Activated T-cell treated with anti-CD3 and anti-CD28 coated beads, Interleukin-2, amount 50 U/mL, for 48 hours (primary cell): ENCODE results near the gene FOXJ2.
"Not testable (repeated sequence)": the region's sequence is repeated elsewhere in the genome, so short reads cannot be mapped to it uniquely, and the experiment has no call there.

Source experiments
- DNase-seq, 2 experiments: peaks; one replicate each; pipeline ENCODE4 v3.0.0-alpha.2; 2020

FOXJ2 gene

DNA sequence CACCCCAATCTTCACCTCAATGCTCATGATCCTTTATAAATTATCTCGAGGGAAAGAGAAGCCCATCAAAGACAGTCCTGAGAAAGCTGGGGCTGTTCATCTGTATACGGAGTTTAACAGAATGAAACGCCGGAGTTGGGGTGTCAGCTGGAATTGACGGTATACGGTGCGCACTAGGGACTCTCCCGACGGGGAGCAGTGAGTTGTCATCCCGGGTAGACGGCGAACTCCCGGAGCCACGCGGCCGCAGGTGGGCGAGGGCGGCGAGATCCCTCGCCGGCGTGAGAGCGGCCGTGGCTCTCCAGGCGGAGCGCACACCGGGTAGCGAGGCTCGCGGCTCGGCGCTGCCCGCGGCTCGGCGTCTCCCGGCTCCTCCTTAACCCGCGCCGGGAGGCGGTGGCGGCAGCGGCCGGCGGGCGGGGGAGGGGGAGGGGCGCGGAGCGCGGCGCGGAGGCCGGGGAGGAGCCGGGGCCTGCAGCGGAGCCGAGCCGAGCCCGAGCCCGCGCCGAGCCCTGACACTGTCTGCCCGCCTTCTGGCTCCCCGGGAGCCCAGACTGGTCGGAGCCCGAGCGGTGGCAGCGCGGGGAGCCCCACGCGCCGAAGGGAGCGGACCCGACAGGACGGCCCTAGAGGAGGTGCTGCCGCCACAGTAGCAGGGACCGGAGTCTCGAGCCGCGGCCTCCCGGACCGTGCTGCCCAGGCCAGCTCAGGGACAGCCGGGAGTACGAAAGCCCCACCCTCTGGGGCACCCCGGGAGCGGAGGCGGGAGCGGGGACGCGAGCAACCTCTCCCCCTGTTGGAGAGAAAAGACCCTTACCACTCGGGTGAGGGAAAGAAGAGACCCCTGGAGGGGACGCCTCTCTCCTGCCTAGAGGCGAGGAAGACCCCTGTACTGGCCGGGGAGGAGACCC lies at the start of gene FOXJ2:
TSS of gene FOXJ2 (plus strand) at position 475 of the 911 bp plus-strand sequence. CDS start 7,117 bp downstream, outside the sequence.
- DNase-seq = peak; percentile 78 to 86

- not testable (repeated sequence) for DNase-seq
Observed at GRCh38 chr12:7983019-7983418, 49.5 kb upstream of the FOXJ2 start.

GRCh38 chr12:7983460-7983859 lies 49.1 kb upstream of the FOXJ2 start:
- DNase-seq = not testable (repeated sequence)

GRCh38 chr12:7984900-7985299 lies 47.6 kb upstream of the FOXJ2 start:
- no peak for DNase-seq

GRCh38 chr12:7985802-7986418 lies 46.6 kb upstream of the FOXJ2 start:
- DNase-seq = no peak

DNA sequence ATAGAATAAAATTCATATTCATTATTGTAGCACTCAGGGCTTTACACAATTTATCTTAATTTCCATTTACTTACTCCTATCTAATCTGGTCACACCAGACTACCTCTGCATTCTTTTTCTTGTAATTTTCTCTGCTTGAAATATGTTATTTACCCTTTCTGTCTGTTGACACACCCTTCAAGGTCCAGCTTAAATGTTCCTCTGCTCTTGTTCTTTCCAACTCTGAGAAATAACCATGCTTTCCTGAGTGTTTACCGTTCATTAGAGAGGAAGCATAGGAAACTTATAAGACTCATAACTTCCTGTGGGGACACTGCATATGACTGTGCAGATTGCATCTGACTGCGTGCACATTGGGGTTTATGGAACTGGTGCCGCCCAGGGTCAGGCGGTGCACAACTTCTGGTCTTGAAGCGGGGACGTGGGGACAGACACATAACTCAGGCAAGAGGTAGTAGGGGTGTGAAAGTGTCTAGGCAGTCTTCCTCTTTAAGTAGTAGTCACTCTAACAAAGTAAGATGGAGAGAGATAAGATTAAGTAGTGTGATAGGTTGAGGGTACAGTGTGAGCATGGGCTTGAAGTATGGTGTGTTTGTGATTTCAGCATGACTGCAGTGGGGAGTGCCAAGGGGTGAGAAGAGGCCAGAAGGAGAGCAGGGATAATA lies 42.6 kb upstream of the FOXJ2 start:
- peak; percentile 83 to 85 for DNase-seq

GRCh38 chr12:7991535-7991934 lies 41.0 kb upstream of the FOXJ2 start:
- no peak for DNase-seq

DNA sequence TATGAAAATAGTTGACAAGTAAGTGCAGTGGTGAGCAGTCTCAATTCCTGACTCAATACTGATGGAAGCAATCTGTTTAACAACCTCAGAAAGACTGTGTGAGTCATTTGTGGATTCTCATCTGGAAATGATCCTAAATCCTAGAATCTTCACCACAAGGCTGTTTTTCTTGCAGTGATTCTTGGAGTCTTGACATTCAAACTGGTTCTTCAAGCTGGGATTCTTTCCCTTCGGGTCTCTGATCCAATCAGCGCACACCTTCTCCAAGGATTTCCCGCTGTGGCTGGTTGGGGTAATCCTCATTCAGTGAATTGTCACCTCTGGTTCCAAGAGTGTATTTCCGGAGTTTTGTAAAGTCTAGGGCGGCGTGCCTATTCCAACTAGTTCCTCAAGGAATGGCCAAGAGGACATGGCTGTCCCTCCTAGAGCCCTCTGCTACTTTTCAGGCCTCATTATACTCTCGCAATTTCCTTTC lies 37.7 kb upstream of the FOXJ2 start:
- no peak for DNase-seq

- peak; percentile 82 to 86 for DNase-seq
Observed at GRCh38 chr12:7995266-7995963, 37.1 kb upstream of the FOXJ2 start.

- peak in 1 of 2 experiments; percentile 35 for DNase-seq
Observed at GRCh38 chr12:8000827-8001226, 31.7 kb upstream of the FOXJ2 start.

DNA sequence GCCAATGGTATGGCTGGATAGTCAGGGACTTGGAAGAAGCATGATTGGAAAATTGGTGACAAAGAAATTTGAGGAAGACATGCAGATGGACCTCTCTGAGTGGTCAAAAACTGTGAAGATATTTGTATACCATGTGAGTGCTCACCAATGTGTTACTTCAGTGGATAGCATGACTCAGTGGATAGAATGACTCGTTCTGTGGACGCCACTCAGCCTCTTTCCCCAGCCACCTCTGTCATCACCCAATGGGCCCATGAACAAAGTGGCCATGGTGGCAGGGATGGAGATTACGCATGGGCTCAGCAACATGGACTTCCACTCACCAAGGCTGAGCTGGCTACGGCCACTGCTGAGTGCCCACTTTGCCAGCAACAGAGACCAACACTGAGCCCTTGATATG lies 31.0 kb upstream of the FOXJ2 start:
- peak in 1 of 2 experiments; percentile 34 for DNase-seq

GRCh38 chr12:8004897-8005296 lies 27.6 kb upstream of the FOXJ2 start:
- DNase-seq = not testable (repeated sequence)

DNA sequence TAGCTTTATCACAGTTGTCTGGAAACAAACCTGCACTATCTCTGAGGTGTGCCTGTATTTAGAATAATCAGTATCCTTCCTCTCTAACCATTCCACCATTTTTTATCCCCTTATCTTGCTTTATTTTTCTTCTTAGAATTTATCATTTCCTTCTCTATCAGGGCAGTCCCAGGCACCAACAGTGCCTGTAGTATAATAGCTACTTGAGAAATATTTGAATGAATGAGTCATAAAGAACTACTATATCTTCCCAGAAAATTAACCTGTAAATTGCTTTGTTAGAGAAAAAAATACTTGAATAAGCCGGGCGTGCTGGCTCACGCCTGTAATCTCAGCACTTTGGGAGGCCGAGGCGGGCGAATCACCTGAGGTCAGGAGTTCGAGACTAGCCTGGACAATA lies 21.2 kb upstream of the FOXJ2 start:
- no peak for DNase-seq

GRCh38 chr12:8012651-8013309 lies 19.7 kb upstream of the FOXJ2 start:
- no peak for DNase-seq

DNA sequence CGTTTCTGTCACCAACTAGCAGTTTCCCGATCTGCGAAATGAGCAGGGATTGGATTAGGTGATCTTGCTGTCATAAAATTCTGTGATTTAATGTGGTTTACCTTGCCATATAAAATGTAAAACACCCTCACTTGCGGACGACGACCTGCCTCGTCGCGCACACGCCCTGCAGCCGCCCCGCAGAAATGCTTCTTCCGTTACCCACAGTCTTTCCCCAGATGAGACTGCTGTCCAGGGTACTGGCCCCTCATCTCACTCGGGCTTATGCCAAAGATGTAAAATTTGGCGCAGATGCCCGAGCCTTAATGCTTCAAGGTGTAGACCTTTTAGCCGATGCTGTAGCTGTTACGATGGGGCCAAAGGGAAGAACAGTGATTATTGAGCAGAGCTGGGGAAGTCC lies 17.7 kb upstream of the FOXJ2 start:
- no peak for DNase-seq

- not testable (repeated sequence) for DNase-seq
Observed at GRCh38 chr12:8018213-8018612, 14.3 kb upstream of the FOXJ2 start.

DNA sequence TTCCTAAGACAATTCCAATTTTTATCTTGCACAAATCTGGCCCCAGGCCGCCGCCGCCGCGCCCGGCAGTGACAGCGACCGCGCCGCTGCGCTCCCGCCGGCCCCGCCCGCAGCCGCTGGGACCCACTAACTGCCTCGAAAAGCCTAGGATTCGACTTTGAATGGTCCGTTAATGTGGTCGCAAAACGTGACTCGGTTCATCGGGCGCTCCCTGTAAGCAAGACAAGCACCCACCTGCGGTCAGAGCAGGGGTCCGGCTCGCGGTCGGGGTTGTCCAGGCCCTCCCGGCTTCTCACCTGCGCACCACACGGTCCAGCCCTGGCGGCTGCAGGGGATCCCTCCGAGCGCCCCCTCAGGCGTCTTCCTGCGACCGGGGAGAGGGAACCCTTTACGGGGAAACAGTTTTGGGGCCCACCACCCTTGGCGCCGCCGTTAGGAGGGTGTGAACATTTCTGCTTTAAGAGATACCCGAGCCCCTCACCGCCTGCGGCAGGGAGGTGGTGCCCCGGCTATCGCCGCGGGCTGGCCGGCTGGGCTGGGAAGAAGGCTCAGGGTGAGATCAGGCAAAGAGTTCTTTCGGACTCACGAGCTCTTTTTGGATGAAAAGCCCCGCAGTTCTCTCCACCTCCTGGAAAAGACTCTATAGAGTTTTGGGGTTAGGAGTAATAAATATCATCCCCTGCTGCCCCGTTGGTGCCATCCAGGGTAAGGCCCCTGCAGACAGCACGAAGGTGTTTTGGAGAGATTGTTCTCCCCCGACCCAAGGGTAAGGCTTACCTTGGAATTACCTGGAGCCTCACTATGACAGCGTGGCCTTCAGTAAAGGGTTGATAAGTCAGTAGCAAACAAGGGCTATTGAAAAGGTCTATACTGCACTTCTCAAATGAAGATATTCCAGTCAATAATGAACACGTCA lies 13.6 kb upstream of the FOXJ2 start:
- DNase-seq = peak; percentile 58 to 60

DNA sequence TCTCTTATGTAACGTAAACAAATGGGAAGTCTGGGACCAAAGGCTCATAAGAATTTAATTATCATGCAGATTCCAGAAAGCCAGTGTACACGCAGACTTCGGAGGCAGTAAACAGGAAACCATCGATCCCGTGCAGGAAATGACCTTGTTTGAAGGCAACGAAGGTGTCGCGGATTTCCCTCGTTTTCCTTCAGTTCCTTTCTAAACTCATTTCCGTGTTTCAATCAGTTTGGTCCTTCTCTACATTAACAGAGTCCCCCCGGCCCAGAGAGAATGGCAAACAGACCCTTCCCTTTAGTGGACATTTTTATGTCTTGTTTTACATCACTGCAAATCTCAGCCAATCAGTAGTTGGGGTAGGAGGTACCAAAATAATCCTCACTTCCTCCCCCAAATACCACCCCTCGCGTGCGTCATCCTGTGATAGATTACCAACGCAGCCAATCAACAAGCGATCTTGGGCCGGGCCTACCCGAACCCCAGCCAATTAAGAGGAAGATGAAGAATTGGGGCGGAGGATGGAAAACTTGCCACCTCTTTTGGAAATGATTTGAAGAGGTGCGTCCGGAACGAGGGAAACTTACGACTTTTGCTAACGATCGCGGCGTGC lies 6.1 kb upstream of the FOXJ2 start:
- DNase-seq = peak; percentile 97 to 98

DNA sequence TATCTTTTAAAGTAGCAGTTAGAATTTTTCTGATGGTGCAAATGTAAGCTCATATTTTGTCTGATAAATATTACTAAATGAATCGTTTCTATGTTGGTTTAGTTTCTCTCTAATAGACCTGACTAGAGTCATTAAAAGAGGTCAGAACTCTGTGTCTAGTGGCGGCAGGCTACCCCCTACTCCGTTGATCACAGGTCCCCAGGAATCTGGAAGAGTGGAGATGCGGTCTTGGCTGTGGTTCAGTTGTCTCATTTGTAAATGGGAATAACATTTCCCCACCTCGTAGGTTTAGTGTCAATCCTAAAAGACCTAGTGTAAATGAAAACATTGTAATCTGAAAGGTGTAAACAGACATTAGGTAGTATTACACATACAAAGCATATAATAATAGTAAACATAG lies 4.7 kb upstream of the FOXJ2 start:
- DNase-seq = no peak

DNA sequence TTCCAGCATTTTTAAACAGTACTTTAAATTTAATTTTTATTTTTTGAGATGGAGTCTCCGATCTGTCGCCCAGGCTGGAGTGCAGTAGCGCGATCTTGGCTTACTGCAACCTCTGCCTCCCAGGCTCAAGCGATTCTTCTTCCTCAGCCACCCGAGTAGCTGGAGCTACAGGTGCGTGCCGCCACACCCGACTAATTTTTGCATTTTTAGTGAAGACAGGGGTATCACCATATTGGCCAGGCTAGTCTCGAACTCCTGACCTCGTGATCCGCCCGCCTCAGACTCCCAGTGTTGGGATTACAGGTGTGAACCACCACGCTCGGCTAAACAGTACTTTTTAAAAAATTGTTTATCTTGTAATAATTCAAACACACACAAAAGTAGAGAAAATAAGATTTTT lies 4.2 kb upstream of the FOXJ2 start:
- no peak for DNase-seq

DNA sequence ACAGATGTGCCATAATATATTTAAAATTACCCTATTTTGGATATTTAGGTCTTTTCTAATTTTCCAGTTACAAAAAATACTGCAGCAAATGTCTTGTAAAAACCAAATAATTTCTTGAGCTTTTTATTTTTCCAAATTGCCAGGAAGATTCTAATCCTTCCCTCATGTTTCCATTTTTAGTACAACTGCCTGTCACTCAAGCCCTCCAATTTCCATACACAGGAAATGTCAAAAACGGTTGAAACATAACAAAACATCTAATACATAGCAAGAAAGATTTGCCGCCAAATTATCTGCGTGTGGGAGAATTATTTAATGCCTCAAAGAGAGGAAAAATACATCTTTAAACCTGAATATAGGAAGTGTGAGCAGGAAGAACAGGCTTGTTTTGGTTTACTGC lies 2.3 kb upstream of the FOXJ2 start:
- DNase-seq = no peak
